HepG2 (cell line): Measurements from ENCODE around the gene UCHL3. TPM values are rescaled to one million over a fixed set of nuclear protein-coding genes. Genes with fewer than 3 reads are reported as not detected.

ENCODE experiments used
- AGO2 ChIP-seq: fragments of 200-400 bp; formaldehyde crosslinking; optimal IDR thresholded peaks from 2 replicates; pipeline ENCODE3; 2017; ENCODE audit warnings: mild to moderate bottlenecking, low read depth, low read length, moderate library complexity
- BCL6 ChIP-seq: IDR thresholded peaks from 2 replicates; pipeline ENCODE4 v1.6.1; 2016; ENCODE audit warnings: missing genetic modification reagents, missing compliant biosample characterization
- PAX8 ChIP-seq: sonication (generic); formaldehyde crosslinking; IDR thresholded peaks from 2 replicates; pipeline ENCODE4 v1.8.0; 2022; ENCODE audit warnings: mild to moderate bottlenecking, missing genetic modification reagents, borderline replicate concordance
- PLSCR1 ChIP-seq: sonication (generic); formaldehyde crosslinking; IDR thresholded peaks from 2 replicates; pipeline ENCODE4 v1.5.0; 2020; ENCODE audit warnings: missing genetic modification reagents, mild to moderate bottlenecking, borderline replicate concordance
- PRDM4 ChIP-seq: sonication (generic); formaldehyde crosslinking; IDR thresholded peaks from 2 replicates; pipeline ENCODE4 v1.9.0; 2021; ENCODE audit warnings: missing genetic modification reagents, borderline replicate concordance
- REST ChIP-seq, 2 experiments: IDR thresholded peaks; 2 replicates each; pipeline ENCODE4 v1.6.1; 2011 to 2012; ENCODE audit warnings: low read length in 2 of 2, borderline replicate concordance in 1 of 2, low read depth in 1 of 2, mild to moderate bottlenecking in 1 of 2, moderate library complexity in 1 of 2
- ZNF142 ChIP-seq: sonication (generic); formaldehyde crosslinking; IDR thresholded peaks from 2 replicates; pipeline ENCODE4 v1.4.0; 2020; ENCODE audit warnings: missing genetic modification reagents
- ZNF263 ChIP-seq: sonication (generic); formaldehyde crosslinking; IDR thresholded peaks from 2 replicates; pipeline ENCODE4 v1.4.0; 2020; ENCODE audit warnings: missing genetic modification reagents
- ZNF547 ChIP-seq: sonication (generic); formaldehyde crosslinking; IDR thresholded peaks from 2 replicates; pipeline ENCODE4 v1.5.1; 2020; ENCODE audit warnings: mild to moderate bottlenecking, missing genetic modification reagents
- ZNF574 ChIP-seq: sonication (generic); formaldehyde crosslinking; IDR thresholded peaks from 2 replicates; pipeline ENCODE4 v1.4.0; 2020; ENCODE audit warnings: missing genetic modification reagents
- ZNF850 ChIP-seq: sonication (generic); formaldehyde crosslinking; conservative IDR thresholded peaks from 2 replicates; pipeline ENCODE4 v1.9.0; 2021; ENCODE audit warnings: mild to moderate bottlenecking, missing genetic modification reagents
- polyA plus RNA-seq, 8 experiments: library from polyadenylated mRNA; depleted of rRNA in 3 of 8; stranded (reverse) in 7 of 8; unstranded in 1 of 8; fragments of >200 nt; fragmentation: Illumina TruSeq in 4 of 8; extraction: Trizol in 4 of 8; gene quantifications; 2 replicates each; pipeline versions ENCODE4 v1.2.1 to v1.2.3, GENCODE V29; 2011 to 2016; ENCODE audit warnings: low read depth in 4 of 8, missing spikeins in 1 of 8, mixed read lengths in 1 of 8; ENCODE audit not compliant: insufficient read depth in 1 of 8
- total RNA-seq, 5 experiments: library from RNA; depleted of rRNA; stranded (reverse); fragments of >200 nt; fragmentation: Illumina TruSeq; extraction: Trizol; gene quantifications; 2 replicates each; pipeline ENCODE4 v1.2.3, GENCODE V29; 2016; ENCODE audit warnings: low read depth in 1 of 5

Gene UCHL3
- total and polyA plus RNA-seq, 2 of the 13 experiments (the other 11 are each of a cell fraction or from before 2014, with no cell fraction given): 36.2 to 93.3 TPM

GRCh38 chr13:75635828-75636435 lies 86.3 kb downstream of the UCHL3 start, which contains the start of gene LMO7 (continued):
- TF ChIP-seq ZNF142 (CRISPR knock-in tag): peak; percentile 61
- 0 out of 2 replicates have a peak, but pooled peaks have one; percentile 11 for TF ChIP-seq PAX8
- TF ChIP-seq AGO2: peak; percentile 7
- 0 out of 2 replicates have a peak, but pooled peaks have one; percentile 25 for TF ChIP-seq ZNF263 (CRISPR knock-in tag)
- TF ChIP-seq ZNF850: 0 out of 2 replicates have a peak, but pooled peaks have one; percentile 56
- no peak for TF ChIP-seq PRDM4
- 0 out of 2 replicates have a peak, but pooled peaks have one; percentile 60 for TF ChIP-seq PLSCR1 (CRISPR knock-in tag)
- peak; percentile 0; the same call in 1 of the 2 replicates for TF ChIP-seq ZNF574 (CRISPR knock-in tag)
- TF ChIP-seq ZNF547 (CRISPR knock-in tag): peak; percentile 4; the same call in 1 of the 2 replicates
- peak; percentile 25; the same call in 1 of the 2 replicates for TF ChIP-seq BCL6
- no peak for TF ChIP-seq REST (IDR thresholded peaks at IDR 0.05; ENCODE audit: borderline replicate concordance in 1 of 2, low read depth in 1 of 2, low read length in 2 of 2)
